Jurkat, Clone E6-1 (cell line): ENCODE results near the gene GSTO2.

ENCODE experiments used
- DNase-seq: peaks from one replicate; pipeline ENCODE4 v3.0.0-alpha.2; 2011; ENCODE audit warnings: low read depth, low spot score
- H3K4me3 ChIP-seq: 2 replicates; pipeline ENCODE4 v1.5.1; 2011; ENCODE audit warnings: mild to moderate bottlenecking, low read length, control low read depth, moderate library complexity

The GSTO2 gene

DNA sequence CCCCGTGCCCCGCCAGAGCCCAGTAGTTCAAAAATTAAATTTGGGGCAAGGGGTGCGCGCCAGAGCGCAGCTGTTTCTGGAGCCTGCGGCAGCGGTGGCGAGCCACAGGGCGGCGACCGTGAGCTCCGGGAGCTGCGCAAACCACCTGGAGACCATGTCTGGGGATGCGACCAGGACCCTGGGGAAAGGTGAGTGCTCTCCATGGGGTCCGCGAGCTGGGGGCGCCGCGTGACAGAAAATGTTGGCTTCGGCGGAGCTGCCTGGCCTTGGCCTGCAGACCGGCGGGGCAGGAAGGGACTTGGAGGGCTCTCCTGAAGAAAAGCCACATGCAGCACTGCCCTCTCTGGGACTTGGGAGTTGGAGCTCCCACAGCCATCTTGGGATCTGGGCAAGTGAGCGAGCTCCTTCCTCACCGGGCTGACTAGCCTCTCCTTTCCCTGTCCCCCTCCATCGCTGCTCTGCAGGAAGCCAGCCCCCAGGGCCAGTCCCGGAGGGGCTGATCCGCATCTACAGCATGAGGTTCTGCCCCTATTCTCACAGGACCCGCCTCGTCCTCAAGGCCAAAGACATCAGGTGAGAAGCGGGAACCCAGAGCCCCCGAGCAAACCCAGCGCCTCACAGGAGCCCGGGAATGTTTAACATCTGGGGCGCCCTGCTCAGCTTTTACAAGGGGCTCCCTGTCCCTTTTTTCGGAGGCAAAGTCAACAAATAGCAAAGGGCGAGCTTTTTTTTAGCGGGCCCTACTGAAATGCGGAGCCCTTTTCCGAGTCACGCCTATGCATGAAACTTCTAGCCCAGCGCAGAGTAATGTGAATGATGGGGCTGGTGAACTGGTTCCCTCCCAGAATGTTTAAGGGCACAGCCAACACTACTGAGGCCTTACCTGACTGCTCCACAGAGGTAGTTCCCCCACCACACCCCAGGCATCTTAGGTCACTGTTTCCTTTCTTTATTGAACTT lies 6.1 kb downstream of the GSTO2 start:
- DNase-seq: no peak
- no peak overlapping the region for H3K4me3 ChIP-seq

DNA sequence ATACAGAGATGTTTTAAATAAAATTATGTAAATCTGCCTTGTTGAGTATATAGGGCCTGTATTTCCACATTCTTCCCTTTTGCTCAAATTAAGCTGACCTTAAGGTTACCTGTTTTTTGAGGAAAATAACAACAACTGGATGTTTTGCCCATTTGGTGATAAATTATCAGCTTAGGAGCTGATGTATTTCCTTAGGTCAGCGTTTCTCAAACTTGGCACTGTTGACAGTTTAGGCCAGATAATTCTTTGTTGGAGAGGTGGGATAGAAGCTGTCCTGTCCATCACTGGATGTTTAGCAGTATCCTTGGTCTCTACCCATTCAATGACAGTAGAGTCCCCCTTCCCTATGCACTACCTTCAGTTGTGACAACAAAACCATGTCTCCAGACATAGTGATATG lies 7.2 kb downstream of the GSTO2 start:
- H3K4me3 ChIP-seq: no peak overlapping the region

GRCh38 chr10:104277785-104278184 lies 8.8 kb downstream of the GSTO2 start:
- DNase-seq: no peak
- no peak overlapping the region for H3K4me3 ChIP-seq

More for the DNA sequence above, 7.2 kb downstream of the GSTO2 start:
- no peak for DNase-seq

DNA sequence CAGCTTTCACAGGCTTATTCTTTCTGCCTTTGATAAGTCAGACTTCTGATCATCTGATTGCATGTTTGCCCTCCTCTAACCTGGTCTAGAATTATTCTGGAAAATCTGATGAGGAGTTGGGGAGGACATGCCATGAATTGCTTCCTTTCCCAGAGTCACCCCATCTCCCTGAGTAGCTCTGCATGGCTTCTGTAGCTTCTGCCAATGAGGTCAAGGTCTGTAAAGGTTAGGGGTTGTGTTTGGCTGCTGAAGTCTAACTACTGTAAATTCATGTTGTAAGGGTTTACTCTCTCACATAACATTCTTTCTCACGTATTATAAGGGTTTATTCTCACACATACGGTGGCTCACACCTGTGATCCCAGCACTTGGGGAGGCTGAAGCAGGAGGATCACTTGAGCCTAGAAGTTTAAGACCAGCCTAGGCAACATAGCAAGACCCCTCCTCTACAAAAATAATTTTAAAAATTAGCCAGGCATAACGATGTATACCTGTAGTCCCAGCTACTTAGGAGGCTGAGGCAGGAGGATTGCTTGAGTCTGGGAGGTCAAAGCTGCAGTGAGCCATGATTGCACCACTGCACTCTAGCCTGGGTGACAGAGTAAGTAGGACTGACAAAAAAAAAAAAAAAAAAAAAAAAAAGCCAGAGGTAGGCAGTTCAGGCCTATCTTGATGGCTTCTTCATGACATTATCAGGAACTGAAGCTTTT lies 10.7 kb downstream of the GSTO2 start:
- no peak for DNase-seq
- no peak overlapping the region for H3K4me3 ChIP-seq

DNA sequence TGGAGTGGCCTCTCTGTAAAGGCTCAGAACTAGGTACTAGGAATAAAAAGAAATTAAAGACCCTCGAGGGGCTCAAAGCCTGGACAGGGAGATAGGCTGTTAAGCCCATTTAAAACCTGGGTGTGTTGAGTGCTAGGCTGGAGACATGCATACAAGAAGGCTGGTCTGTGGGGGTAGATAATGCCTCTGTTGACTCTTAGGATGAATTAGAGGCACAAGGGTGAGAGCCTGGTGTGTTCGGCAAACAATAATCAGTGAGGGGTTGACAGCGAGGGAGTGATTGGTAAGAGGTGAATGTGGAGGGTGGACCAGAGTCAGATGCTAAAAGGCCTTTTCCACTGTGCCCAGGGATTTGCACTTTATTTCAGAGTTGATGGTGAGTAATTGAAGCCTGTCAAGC lies 12.7 kb downstream of the GSTO2 start:
- no peak overlapping the region for H3K4me3 ChIP-seq
- DNase-seq: no peak

GRCh38 chr10:104284846-104285245 lies 15.9 kb downstream of the GSTO2 start:
- H3K4me3 ChIP-seq: no peak overlapping the region

GRCh38 chr10:104286939-104287338 lies 18.0 kb downstream of the GSTO2 start:
- DNase-seq: no peak
- no peak overlapping the region for H3K4me3 ChIP-seq

More at GRCh38 chr10:104284846-104285245, 15.9 kb downstream of the GSTO2 start:
- no peak for DNase-seq

DNA sequence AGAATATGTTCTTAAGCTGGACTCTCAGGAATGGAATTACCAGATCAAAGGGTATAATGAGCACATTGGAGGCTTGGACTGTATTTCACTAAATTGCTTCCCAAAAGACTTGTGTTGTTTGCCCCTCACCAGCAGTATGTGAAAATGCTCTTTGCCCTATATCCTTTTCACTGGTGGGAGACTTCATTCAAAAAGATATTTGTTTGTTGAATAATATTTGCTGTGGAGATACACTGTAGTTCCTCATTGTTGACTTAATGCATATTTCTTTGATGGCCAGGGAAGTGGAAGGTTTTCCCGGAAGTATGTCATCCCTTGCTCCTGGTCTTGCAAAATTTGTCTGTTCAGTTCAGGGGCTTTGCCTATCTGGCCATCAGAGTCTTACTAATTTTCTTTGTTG lies 19.4 kb downstream of the GSTO2 start:
- DNase-seq: no peak
- no peak overlapping the region for H3K4me3 ChIP-seq

DNA sequence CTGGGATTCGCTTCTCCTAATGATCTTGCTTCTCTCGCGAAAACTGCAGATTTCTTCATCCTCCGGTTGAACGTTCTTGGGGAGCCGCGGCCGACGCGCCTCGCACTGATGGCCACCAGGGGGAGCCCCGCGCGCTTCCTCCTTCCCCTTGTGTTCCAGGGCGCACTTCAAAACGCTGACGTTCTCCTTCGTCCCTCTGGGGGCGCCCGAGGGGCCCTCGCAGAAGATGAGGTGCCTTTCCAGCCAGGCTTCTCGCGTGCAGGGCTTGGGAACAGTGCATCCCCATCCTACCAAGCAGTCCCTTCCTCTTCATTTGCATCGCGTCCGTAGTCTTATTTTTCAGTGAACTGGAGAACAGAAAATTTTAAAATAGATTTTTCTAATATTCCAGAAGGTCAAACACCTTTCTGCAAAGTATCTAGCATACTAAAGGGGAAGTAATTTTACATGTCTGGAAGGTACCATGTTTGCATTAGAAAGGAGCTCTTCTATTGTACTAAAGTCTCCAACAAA lies 22.5 kb downstream of the GSTO2 start:
- peak; percentile 73 for DNase-seq
- H3K4me3 ChIP-seq: no peak overlapping the region

GRCh38 chr10:104293011-104293410 lies 24.0 kb downstream of the GSTO2 start:
- no peak for DNase-seq
- H3K4me3 ChIP-seq: no peak overlapping the region

GRCh38 chr10:104293781-104294321 lies 24.9 kb downstream of the GSTO2 start:
- H3K4me3 ChIP-seq: no peak overlapping the region
- DNase-seq: no peak

GRCh38 chr10:104296687-104297436 lies 27.9 kb downstream of the GSTO2 start:
- no peak overlapping the region for H3K4me3 ChIP-seq
- DNase-seq: no peak

DNA sequence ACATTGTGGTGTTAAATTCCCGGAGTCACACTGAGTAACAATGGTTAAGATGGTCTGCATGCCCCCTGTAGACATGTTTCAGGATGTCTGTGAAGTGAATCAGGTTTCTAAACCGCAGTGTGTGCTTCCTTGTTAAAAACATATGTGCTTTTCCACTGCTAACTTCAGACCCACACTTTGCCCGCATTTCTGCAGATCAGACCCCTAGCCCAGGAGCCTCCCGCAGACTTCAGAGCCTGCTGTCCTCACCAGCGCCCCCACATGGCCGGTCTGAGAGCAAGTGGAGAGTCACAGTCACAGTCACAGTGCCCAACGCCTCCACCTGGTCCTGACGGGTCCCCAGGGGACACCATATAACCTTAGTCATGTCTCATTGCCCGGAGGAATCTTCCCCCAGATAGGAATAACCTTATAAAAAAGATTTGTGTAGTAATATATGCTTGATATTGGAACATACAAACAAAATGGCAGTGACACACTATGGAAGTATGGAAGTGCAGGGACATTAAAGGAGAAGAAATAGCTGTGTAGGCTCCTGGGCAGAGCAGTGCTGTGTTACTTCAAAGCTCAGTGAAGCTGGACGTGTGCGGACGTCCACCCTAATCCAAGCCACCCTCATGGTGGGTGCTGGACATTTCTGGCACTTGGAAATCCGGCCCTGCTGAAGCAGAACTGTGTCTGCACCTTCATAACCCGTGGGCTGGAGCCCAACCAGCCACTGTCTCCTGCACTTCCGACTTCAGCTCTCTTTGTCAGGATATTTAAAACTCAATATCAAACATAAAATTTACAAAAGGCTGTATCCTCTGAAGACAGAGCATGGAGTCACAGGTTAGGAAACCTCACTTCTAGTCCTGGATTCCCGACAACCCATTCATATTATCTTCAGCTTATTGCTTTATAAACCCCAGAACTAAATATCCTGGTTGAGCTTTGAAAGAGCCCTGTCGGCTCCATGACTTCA lies 29.0 kb downstream of the GSTO2 start:
- H3K4me3 ChIP-seq: no peak overlapping the region
- DNase-seq: peak; percentile 32

DNA sequence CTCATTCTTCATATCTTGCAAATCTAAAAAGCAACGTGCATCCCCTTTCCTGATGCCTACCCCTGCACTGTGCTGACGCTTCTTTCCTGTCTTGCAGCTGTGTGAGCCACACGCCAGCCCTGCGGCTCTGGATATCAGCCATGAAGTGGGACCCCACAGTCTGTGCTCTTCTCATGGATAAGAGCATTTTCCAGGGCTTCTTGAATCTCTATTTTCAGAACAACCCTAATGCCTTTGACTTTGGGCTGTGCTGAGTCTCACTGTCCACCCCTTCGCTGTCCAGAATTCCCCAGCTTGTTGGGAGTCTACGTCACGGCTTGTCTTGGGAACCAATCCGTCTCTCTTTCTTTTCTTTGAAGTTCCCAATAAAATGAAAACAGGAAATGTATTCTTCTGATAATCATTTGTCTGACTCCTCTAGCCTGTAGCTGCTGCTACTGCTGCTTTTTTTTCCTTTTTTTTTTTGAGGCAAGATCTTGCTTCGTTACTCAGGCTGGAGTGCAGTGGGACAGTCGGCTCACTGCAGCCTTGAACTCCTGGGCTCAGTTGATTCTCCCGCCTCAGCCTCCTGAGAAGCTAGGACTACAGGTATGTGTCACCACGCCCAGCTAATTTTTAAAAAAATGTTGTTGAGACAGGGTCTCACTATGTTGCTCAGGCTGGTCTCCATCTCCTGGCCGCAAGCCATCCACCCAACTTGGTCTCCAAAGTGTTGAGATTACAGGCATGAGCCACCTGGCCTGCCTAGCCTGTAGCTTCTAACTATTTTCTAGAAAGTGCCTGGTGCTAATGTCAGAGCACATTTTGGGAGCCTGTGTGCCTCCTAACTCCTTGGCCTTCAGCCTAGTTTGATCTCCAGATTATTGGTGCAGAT lies 30.3 kb downstream of the GSTO2 start:
- no peak overlapping the region for H3K4me3 ChIP-seq
- DNase-seq: no peak

- H3K4me3 ChIP-seq: no peak overlapping the region
- DNase-seq: no peak
Measured at GRCh38 chr10:104300002-104300735, 31.2 kb downstream of the GSTO2 start.

DNA sequence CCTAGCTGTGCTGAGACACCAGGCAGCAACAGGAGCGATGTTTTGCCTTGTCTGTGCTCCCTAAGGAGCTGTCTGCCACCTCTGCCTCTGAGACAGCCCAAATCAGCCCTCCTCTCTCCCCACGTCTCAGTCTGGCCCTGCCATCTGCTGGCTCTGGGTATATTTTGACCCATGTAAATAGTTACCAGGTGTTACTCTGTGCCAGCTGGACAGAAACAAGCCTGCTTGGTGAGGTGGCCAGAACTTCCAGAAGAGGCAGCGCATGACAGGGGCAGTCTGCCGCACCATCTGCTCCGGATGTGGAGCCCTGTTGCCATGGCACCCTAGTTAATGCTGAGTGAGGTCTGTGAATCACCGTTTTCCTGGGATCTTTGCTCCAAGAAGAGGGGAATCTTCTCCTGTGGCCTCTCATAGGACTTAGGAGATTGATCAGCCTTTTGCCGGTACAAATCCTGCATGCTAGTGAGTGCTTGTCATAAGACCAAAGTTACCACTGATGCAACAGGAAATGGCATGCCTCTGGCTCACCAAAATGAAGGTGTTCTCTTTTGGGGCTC lies 31.8 kb downstream of the GSTO2 start:
- peak; percentile 19 for DNase-seq
- no peak overlapping the region for H3K4me3 ChIP-seq
